HG02678 (cell line): Measurements from ENCODE around the gene PSMB10.
"Not testable (repeated sequence)": the region's sequence is repeated elsewhere in the genome, so short reads cannot be mapped to it uniquely, and the experiment has no call there.

Source experiments
- ATAC-seq: cut with Tn5 transposase; IDR thresholded peaks from one replicate; pipeline ENCODE4 v1.9.1; 2021; ENCODE audit warnings: mild to moderate bottlenecking, moderate library complexity; ENCODE audit not compliant: unreplicated experiment

Gene PSMB10

DNA sequence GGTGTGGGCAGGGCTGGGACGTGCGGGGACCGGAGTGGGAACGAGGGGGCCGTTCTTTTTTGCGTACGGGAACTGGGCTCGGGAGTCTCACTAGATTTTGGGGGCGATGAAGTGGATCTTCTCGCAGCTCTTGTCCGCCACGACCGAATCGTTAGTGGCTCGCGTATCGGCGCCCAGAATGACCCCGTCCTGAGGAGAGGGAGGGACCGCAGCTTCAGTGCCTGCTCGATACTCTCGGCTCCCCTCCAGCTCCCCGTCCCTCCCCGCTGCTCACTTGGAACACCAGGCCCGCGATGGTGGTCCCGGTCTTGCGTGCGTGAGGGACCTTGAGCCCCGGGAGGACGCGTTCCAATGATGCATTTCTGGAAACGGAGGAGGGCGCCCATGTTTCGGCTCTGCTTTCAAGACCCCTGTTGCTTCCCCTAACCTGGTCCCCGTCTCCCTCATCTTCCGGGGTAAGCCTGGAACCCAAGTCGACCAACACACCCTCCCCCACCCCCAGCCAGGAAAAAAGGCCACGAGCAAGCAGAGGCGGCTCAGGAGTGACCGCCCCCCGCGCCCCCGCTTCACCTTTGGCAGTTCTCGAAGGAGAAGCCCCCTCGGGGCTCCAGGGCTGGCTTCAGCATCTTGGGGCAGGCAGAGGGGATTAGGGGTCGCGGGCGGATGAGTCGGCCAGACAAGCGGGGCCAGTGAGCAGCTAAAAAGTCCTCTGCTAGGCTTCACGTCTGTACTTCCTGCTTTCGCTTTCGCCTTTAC, at the start of gene PSMB10:
Gene PSMB10, minus strand, starts transcription at position 727 of the 756 bp plus-strand sequence. Its CDS starts 101 bp downstream, at position 626.
- peak; percentile 3 for ATAC-seq

GRCh38 chr16:67982011-67982696, 45.5 kb upstream of the PSMB10 start:
- ATAC-seq, result no peak

GRCh38 chr16:67979955-67980678, 43.5 kb upstream of the PSMB10 start, which contains the start of gene DPEP3:
DPEP3 (minus strand) TSS chr16:67980499; CDS start chr16:67980380, 119 bp downstream.
- ATAC-seq, result no peak

DNA sequence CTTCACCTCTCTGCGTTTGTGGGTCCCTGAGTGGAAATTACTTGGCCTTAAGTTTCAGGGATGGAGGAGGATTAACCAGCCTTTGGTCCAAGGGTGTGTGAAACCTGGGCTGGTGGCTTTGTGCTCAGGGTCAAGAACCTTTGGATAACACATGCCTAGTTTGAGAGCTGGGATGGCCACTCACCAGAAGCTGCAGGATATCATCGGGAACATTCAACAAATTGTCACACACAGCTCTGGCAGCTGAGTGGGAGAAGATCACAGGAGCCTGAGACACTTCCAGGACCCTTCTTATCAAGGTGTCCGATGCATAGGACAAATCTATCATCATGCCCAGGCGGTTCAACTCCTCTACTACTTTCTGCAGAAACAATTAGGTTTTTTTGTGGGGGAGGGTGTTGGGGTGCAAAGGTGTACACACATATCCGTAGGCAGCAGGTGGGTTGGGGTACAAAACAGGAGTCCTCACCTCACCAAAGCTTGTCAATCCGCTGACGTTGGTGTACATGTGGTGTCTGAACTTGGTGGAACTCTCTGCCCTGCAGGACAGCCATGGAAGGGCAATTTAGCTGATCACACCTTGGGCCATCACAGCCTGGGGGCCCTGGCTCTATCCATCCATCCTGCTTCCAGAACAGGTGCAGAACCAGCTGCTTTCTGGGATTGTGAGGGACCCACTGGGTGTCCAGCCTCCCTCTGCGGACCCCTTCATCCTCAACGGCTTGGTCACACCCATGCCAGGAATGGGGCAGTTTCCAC, 41.0 kb upstream of the PSMB10 start:
- ATAC-seq, result no peak

DNA sequence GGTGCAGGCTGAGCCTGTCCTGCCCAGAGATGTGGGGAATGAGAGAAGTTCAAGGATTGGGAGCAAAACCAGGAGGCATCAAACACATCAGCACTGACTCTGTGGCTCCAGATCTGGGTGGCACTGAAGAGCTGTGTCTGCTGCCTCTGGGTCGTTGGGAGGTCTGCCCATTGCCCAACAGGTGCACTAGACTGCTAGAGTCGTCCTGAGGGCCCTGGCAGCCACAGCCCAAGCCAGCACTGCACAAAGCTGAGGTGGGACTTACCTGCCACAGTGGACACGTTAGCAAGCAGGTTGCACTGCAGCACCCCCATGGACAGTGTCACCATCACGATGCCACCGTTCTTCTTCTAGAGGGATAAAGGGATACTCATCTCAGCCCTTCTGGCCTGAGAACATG, 40.4 kb upstream of the PSMB10 start:
- ATAC-seq, result no peak

- no peak for ATAC-seq
Observed at GRCh38 chr16:67976205-67976604, 39.6 kb upstream of the PSMB10 start.

DNA sequence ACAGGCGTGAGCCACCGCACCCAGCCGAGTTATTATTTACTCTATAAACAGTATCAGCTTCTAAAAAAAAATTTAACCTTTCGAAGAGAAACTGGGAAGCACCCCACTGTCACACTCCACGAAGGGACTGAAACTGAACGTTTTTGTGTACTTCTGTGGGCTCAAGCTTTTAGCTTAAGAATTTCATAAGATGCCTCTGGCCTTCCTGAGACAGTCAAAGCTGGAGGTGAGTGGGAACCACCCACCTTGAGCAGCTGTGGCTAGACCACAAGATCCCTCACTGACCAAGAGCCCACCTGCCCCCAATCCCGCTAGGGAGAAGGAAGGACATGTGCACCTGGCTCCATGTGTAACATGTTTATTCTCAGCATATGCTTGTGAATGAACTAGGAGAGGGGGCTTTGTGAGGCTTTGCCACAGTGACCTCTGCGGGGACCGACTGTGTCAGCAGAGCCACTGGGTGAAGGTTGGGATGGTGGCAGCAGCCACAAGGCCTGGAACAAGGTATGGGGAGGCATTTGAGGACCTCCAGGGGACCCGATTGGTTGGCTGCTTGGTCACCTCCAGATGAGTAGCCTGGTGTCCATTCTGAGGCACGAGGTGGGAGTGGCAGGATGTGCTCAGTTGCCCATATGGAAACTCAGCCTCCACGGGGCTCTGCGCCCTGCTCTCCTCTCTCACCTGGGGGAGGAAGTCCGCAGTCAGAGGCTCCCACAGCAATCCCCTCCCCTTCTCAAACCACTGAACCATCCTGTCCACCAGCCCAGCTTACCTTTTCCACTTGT, 38.9 kb upstream of the PSMB10 start:
- no peak for ATAC-seq

DNA sequence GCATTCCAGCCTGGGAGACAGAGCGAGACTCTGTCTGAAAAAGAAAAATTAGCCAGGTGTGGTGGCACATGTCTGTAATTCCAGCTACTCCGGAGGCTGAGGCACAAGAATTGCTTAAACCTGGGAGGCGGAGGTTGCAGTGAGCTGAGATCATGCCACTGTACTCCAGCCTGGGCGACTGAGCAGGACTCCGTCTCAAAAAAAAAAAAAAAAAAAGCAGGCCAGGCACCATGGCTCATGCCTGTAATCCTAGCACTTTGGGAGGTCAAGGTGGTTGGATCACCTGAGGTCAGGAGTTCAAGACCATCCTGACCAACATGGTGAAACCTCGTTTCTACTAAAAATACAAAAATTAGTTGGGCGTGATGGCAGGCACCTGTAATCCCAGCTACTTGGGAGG, 35.6 kb upstream of the PSMB10 start:
- ATAC-seq, result not testable (repeated sequence)

- no peak for ATAC-seq
Observed at GRCh38 chr16:67971111-67971510, 34.5 kb upstream of the PSMB10 start.

- no peak for ATAC-seq
Observed at GRCh38 chr16:67969254-67970039, 32.8 kb upstream of the PSMB10 start.

- peak; percentile 88 for ATAC-seq
Observed at GRCh38 chr16:67968400-67969253, 32.0 kb upstream of the PSMB10 start, which contains the start of gene SLC12A4. SLC12A4 (minus strand) TSS chr16:67968637; CDS start chr16:67968553, 84 bp downstream.

DNA sequence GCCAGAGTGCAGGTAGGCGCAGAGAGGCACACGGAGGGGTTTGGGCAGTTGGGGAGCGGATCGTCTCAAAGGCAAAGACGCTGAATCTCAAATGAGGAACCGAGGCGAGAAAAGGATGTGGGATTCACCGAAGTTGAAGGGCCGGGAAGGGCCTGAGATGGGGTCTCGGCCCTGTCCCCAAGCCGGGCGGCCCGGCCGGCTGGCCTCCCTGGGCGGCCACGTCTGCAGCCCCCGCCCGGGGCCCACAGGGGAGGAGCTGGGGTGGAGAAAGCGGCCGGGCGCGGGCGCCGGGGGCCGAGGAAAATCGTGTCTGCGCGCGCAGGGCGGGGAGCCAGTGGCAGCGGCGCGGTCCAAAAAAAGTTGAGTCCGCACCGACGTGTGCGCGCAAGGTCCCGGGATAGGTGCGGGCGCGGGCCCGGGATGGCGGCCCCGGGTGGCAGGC, 31.3 kb upstream of the PSMB10 start:
- peak; percentile 24 for ATAC-seq

GRCh38 chr16:67967183-67967957, 30.7 kb upstream of the PSMB10 start:
- ATAC-seq, result no peak

DNA sequence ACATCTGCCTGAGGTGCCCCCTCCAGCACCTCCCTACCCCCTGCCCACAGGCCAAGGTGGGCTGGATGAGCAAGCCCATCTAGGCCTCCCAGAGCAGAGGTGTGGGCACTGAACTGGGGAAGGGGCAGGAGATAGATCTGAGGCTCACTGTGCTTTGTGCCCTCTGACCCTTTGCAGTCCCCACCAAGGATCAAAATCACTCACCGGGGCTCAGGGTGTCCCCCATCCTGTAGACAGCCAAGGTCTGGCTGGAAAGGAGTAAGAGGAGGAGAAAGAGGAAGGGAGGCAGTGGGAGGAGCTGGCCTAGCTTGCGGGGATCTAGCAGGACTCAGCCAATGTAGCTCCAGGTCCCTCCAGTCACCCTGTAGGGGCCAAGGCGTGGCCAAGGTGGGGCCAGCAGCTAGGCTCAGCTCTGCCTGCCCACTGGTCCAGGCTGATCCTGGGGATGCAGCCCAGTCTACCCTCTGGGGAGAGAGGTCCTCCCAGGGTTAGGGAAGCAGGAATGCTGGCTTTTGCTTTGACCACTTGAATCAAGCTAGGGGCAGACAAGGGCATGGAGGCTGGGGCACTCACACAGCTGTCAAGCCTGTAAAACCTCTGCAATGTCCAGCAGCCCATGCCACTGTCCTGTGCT, 30.0 kb upstream of the PSMB10 start:
- ATAC-seq, result no peak

GRCh38 chr16:67965668-67966548, 29.3 kb upstream of the PSMB10 start:
- no peak for ATAC-seq
